Stimulated activated CD4-positive, alpha-beta T cell treated with anti-CD3 and anti-CD28 coated beads, Interleukin-1b, Interleukin-23, amount 100 ng/mL, for 1 hour (primary cell): Measurements from ENCODE around the gene ADPRS.

Source experiments
- DNase-seq, 2 donors: peaks; one replicate each; pipeline ENCODE4 v3.0.0-alpha.2; 2020; ENCODE audit warnings: low read depth in 2 of 2

ADPRS gene

GRCh38 chr1:36108314-36108713 lies 19.6 kb downstream of the ADPRS start:
- DNase-seq = no peak

- DNase-seq = no peak
Measured at GRCh38 chr1:36109041-36109679, 20.5 kb downstream of the ADPRS start.

- DNase-seq = no peak
Measured at GRCh38 chr1:36111151-36111550, 22.5 kb downstream of the ADPRS start.

GRCh38 chr1:36112823-36113222 lies 24.1 kb downstream of the ADPRS start:
- no peak for DNase-seq

- DNase-seq = no peak
Measured at GRCh38 chr1:36114371-36114770, 25.7 kb downstream of the ADPRS start.

GRCh38 chr1:36115200-36115669 lies 26.5 kb downstream of the ADPRS start:
- no peak for DNase-seq

GRCh38 chr1:36115931-36116330 lies 27.2 kb downstream of the ADPRS start:
- no peak for DNase-seq

GRCh38 chr1:36116901-36117300 lies 28.2 kb downstream of the ADPRS start:
- no peak for DNase-seq

- no peak for DNase-seq
Measured at GRCh38 chr1:36118447-36119204, 29.9 kb downstream of the ADPRS start.

GRCh38 chr1:36119456-36119855 lies 30.8 kb downstream of the ADPRS start:
- no peak for DNase-seq

GRCh38 chr1:36122062-36123030 lies 33.7 kb downstream of the ADPRS start:
- DNase-seq = no peak

- DNase-seq = no peak
Measured at GRCh38 chr1:36123356-36123755, 34.7 kb downstream of the ADPRS start.

- DNase-seq = no peak
Measured at GRCh38 chr1:36124404-36125128, 35.9 kb downstream of the ADPRS start.

GRCh38 chr1:36125129-36125991 lies 36.7 kb downstream of the ADPRS start, which contains the start of gene COL8A2:
TSS of gene COL8A2 (minus strand) at chr1:36125222. CDS start at chr1:36100242, 24,980 bp downstream.
- no peak for DNase-seq

- no peak for DNase-seq
Measured at GRCh38 chr1:36126005-36126716, 37.5 kb downstream of the ADPRS start.

- DNase-seq = no peak
Measured at GRCh38 chr1:36126797-36127500, 38.3 kb downstream of the ADPRS start.

- no peak for DNase-seq
Measured at GRCh38 chr1:36128126-36128904, 39.6 kb downstream of the ADPRS start.

- DNase-seq = no peak
Measured at GRCh38 chr1:36128905-36129206, 40.2 kb downstream of the ADPRS start.
